GM19463 (cell line): ENCODE data around the gene LDLRAD4.

Experiments used
- ATAC-seq: cut with Tn5 transposase; IDR thresholded peaks from one replicate; pipeline ENCODE4 v1.9.1; 2021; ENCODE audit warnings: mild to moderate bottlenecking, moderate library complexity; ENCODE audit not compliant: unreplicated experiment

Gene LDLRAD4

DNA sequence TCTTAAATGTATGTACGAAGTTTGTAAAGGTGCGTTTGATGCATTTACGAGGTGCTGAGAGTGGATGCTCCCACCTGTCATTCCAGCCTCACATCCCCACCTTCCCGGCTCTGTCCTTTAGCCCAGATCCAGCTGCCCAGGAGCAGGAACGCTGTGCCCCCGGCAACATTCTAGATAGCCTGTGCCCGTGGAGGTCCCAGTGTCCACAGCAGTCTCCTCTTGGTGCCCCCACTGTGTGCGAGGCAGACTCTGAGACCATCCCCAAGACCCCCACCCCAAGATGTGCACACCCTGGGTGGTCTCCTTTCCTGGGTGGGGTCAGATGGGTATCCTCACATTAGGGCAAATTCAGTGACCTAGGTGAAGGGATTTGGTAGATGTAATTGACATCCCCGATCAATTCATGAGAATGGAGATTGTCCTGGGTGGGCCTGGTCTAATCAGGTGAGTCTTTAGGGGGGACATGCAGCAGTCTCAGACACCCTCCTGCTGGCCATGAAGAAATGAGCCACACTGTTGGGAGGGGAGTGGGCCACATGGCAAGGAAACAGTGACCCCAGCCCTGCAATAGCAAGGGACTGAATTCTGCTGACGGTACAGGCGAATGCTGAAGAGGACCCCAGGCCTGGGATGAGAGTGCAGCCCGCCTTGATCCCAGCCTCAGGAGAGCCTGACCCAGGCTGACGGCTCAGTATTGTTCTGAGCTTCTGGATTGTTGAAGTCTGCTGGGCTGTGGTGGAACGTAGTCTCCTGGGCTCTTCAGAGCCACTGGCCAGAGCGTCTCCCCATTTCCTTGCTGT is 304.5 kb downstream of the LDLRAD4 start:
- ATAC-seq = no peak

- ATAC-seq = no peak
Measured at GRCh38 chr18:13524054-13524453, 305.5 kb downstream of the LDLRAD4 start.

DNA sequence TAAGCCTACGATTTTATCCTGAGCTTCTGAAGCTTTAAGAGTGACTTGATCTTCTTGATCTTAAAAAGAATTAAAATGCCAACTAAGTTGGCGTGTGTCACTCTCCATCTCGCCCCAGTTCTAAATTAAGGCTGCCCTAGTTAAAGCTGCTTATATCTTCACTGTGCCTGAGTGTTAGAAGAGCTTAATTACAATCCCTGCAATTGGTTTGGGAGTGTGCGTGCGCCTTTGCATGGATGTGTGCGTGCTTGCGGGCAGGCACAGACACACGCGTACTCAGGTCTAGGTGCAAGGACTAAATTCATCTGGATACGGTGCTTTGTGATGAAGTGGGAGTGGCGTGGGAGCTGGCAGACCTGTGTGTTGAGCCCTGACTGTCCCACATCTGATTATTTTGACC is 306.3 kb downstream of the LDLRAD4 start:
- no peak for ATAC-seq

GRCh38 chr18:13525381-13526029 is 306.9 kb downstream of the LDLRAD4 start:
- ATAC-seq = no peak

DNA sequence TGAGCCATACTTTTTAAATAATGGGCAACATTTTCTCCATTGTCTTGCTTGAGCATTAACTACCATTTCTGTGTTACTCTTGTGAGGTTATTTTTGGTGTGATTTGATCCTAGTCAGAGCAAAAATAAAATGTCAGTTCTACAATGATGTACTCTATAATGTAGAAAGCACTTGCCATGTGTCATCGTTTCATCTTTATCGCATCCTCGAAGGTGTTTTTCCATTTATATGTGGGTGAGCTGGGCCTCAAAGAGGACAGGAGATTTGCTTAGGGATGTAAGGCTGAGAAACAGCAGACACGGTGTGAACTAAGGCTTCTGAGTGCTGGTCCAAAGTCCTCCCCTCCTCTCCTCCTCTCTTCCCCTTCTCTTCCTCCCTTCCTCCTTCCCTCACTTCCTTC is 308.0 kb downstream of the LDLRAD4 start:
- no peak for ATAC-seq

GRCh38 chr18:13527256-13527655 is 308.7 kb downstream of the LDLRAD4 start:
- no peak for ATAC-seq

DNA sequence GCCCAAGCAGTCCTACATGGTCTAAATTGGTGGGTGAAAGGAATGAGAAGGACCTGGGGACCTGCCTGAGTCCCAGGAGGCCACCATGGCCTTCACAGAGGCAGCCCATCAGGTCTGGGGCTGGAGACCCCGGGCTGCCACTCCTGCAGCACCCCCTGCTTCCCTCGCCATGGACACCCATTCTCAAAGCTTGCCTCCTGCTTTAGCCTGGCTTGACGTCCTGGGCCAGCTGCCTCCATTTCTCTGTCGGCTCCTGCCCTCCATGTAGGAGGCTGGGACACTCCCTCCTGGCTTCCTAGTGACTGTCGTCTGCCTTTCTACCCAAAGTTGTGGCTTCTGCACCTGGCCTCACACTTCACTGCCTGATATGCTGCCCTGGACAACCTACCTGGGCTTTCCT is 309.2 kb downstream of the LDLRAD4 start:
- no peak for ATAC-seq

- ATAC-seq = no peak
Measured at GRCh38 chr18:13528739-13529392, 310.3 kb downstream of the LDLRAD4 start.

GRCh38 chr18:13530033-13530878 is 311.7 kb downstream of the LDLRAD4 start:
- ATAC-seq = no peak

- no peak for ATAC-seq
Measured at GRCh38 chr18:13530879-13531387, 312.4 kb downstream of the LDLRAD4 start.

GRCh38 chr18:13531681-13532325 is 313.2 kb downstream of the LDLRAD4 start:
- no peak for ATAC-seq

- ATAC-seq = no peak
Measured at GRCh38 chr18:13532406-13533075, 314.0 kb downstream of the LDLRAD4 start.

GRCh38 chr18:13534631-13535030 is 316.1 kb downstream of the LDLRAD4 start:
- ATAC-seq = no peak

GRCh38 chr18:13536578-13536977 is 318.0 kb downstream of the LDLRAD4 start:
- ATAC-seq = no peak

GRCh38 chr18:13537022-13537780 is 318.6 kb downstream of the LDLRAD4 start:
- no peak for ATAC-seq

DNA sequence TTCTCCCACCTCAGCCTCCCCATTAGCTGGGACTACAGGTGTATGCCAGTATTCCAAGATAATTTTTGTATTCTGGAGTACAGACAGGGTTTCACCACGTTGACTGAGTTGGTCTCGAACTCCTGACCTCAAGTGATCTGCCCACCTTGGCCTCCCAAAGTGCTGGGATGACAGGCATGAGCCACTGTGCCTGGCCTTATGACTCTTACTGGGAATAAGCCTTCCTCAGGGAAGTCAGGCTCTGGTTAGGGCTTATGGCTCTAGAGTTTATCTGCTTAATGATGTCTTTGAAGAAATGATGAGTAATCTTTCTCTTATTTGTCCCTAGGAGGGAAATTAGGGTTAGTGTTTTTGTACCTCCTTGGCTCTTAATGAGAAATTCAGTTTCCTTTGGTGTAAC is 320.1 kb downstream of the LDLRAD4 start:
- no peak for ATAC-seq

DNA sequence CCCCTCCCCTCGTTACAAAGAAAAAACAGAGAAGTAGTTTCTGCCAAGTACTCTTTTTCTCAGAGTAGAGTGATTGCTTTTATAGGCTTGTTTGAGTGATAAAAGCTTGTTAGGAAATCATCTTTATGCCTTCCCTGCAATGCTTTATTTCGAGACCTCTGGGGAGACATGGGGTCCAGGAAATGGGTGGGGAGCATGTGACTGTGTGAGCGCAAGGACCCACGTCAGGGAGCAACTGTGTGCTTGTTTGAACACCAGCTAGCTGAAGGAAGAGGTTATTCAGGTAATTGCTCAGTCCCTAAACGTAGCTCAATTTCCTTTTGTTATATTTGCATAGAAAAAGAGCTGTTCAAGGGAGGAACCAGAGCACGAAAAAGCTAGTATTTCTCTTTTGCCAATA is 320.5 kb downstream of the LDLRAD4 start:
- no peak for ATAC-seq

DNA sequence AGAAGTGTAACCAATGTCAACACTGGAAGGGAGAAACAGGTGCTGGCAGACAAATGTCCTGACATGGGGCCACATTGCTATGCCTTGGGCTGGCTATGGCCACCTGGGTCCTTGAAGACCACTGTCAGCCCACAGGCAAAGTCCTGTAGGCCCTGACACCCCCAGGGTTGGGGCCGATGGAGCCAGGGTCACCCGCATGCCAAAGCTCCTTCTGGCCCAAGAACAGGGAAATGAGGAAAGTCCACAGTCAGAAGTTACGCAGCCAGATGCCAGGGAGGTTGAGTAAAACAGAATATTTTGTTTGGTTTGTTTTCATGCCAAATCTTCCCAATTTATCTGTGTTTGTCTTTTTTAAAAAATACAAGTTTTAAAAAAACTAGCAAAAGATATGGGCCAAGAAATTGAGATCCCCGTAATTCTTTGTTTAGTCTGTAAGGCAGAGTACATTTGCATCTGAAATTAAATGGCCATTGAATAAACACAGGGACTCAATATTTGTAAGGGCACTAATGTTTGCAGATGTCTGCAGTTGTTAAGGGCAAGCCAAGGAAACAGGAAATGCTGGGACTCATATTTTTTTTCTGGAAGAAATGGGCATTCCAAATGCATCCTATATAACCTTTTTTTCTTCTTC is 321.4 kb downstream of the LDLRAD4 start:
- ATAC-seq = no peak
